ENCODE results near the gene RGS10. TPM values are rescaled to one million over a fixed set of nuclear protein-coding genes. Genes with fewer than 3 reads are reported as not detected.

The RGS10 gene
- total RNA-seq, 1 experiment from 2014 or later, result 22.6 TPM

DNA sequence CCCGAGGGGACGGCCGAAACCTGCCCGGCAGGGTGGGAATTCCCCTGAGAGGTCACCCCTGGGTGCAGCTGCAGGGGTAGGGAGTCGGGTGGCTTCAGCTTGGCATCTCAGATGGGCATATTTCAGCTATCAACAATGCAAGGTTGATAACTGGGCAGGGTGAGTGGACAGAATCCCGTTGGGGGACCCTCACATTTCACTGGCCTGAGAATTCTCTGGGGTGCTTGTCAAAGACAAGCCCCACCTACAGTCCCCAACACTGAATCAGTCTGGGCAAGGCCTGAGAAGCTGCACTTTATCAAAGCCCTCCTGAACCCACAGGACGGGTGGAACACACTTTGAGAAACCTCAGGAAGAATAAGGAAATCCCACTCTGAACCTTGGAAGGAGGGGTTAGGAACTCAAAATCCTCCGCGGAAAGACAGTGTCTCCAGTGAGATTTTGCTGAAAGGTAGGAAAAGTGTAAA, 3.1 kb downstream of the RGS10 start:
- DNase-seq (ENCODE audit: low spot score), result no peak
- no peaks in the 10 kb centered on the region for H3K36me3 Mint-ChIP-seq
- H3K27ac Mint-ChIP-seq, result no peak overlapping the region
- no peak overlapping the region for H3K4me3 Mint-ChIP-seq
- H3K9me3 Mint-ChIP-seq, result no peaks in the 10 kb centered on the region
- peaks cover 26% of the 10 kb centered on the region for H3K4me1 Mint-ChIP-seq
- ChIA-PET POLR2A (no interaction called here), CTCF (no interaction called here)
- peaks cover 40% of the 10 kb centered on the region for H3K27me3 Mint-ChIP-seq (ENCODE audit: low read depth)
- no peak for TF ChIP-seq SMAD4 (CRISPR knock-in tag; IDR thresholded peaks at IDR 0.05)
- TF ChIP-seq MAX (CRISPR knock-in tag; IDR thresholded peaks at IDR 0.05), result no peak
- no peak for TF ChIP-seq CTCF (IDR thresholded peaks at IDR 0.05)
- no peak for TF ChIP-seq E2F1 (CRISPR knock-in tag; IDR thresholded peaks at IDR 0.05)
- no peak for TF ChIP-seq FOXJ3 (CRISPR knock-in tag; IDR thresholded peaks at IDR 0.05; ENCODE audit: borderline replicate concordance)
- no peak for TF ChIP-seq ZNF232 (CRISPR knock-in tag; IDR thresholded peaks at IDR 0.05)
- TF ChIP-seq, protein P1, sequence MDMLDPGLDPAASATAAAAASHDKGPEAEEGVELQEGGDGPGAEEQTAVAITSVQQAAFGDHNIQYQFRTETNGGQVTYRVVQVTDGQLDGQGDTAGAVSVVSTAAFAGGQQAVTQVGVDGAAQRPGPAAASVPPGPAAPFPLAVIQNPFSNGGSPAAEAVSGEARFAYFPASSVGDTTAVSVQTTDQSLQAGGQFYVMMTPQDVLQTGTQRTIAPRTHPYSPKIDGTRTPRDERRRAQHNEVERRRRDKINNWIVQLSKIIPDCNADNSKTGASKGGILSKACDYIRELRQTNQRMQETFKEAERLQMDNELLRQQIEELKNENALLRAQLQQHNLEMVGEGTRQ (CRISPR knock-in tag; IDR thresholded peaks at IDR 0.05), result no peak
- no peak for ATAC-seq

GRCh38 chr10:119538632-119539358, 3.7 kb downstream of the RGS10 start:
- no peak for DNase-seq (ENCODE audit: low spot score)
- ATAC-seq, result no peak
- POLR2A ChIA-PET, result no interaction called here
- H3K4me3 Mint-ChIP-seq, result no peak overlapping the region
- peaks cover 20% of the 10 kb centered on the region for H3K4me1 Mint-ChIP-seq
- no peaks in the 10 kb centered on the region for H3K9me3 Mint-ChIP-seq
- CTCF ChIA-PET, result interaction anchor here (1.3 kb wide), 1 partner anchor 49 kb away, joined by 7 read pairs; no protein-coding TSS in a partner anchor
- H3K36me3 Mint-ChIP-seq, result no peaks in the 10 kb centered on the region
- peaks cover 34% of the 10 kb centered on the region for H3K27me3 Mint-ChIP-seq (ENCODE audit: low read depth)
- no peak overlapping the region for H3K27ac Mint-ChIP-seq
- TF ChIP-seq NR2C2 (CRISPR knock-in tag; IDR thresholded peaks at IDR 0.05), result no peak
- TF ChIP-seq, protein P2, sequence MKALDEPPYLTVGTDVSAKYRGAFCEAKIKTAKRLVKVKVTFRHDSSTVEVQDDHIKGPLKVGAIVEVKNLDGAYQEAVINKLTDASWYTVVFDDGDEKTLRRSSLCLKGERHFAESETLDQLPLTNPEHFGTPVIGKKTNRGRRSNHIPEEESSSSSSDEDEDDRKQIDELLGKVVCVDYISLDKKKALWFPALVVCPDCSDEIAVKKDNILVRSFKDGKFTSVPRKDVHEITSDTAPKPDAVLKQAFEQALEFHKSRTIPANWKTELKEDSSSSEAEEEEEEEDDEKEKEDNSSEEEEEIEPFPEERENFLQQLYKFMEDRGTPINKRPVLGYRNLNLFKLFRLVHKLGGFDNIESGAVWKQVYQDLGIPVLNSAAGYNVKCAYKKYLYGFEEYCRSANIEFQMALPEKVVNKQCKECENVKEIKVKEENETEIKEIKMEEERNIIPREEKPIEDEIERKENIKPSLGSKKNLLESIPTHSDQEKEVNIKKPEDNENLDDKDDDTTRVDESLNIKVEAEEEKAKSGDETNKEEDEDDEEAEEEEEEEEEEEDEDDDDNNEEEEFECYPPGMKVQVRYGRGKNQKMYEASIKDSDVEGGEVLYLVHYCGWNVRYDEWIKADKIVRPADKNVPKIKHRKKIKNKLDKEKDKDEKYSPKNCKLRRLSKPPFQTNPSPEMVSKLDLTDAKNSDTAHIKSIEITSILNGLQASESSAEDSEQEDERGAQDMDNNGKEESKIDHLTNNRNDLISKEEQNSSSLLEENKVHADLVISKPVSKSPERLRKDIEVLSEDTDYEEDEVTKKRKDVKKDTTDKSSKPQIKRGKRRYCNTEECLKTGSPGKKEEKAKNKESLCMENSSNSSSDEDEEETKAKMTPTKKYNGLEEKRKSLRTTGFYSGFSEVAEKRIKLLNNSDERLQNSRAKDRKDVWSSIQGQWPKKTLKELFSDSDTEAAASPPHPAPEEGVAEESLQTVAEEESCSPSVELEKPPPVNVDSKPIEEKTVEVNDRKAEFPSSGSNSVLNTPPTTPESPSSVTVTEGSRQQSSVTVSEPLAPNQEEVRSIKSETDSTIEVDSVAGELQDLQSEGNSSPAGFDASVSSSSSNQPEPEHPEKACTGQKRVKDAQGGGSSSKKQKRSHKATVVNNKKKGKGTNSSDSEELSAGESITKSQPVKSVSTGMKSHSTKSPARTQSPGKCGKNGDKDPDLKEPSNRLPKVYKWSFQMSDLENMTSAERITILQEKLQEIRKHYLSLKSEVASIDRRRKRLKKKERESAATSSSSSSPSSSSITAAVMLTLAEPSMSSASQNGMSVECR (CRISPR knock-in tag; IDR thresholded peaks at IDR 0.05; ENCODE audit: borderline replicate concordance), result no peak
- no peak for TF ChIP-seq ZNF425 (CRISPR knock-in tag; conservative IDR thresholded peaks at IDR 0.05)
- no peak for TF ChIP-seq PREB (CRISPR knock-in tag; IDR thresholded peaks at IDR 0.05; ENCODE audit: borderline replicate concordance)
- no peak for TF ChIP-seq FOXJ3 (CRISPR knock-in tag; IDR thresholded peaks at IDR 0.05; ENCODE audit: borderline replicate concordance)
- TF ChIP-seq RORB (CRISPR knock-in tag; IDR thresholded peaks at IDR 0.05), result no peak
- TF ChIP-seq, protein P3, sequence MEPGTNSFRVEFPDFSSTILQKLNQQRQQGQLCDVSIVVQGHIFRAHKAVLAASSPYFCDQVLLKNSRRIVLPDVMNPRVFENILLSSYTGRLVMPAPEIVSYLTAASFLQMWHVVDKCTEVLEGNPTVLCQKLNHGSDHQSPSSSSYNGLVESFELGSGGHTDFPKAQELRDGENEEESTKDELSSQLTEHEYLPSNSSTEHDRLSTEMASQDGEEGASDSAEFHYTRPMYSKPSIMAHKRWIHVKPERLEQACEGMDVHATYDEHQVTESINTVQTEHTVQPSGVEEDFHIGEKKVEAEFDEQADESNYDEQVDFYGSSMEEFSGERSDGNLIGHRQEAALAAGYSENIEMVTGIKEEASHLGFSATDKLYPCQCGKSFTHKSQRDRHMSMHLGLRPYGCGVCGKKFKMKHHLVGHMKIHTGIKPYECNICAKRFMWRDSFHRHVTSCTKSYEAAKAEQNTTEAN (CRISPR knock-in tag; IDR thresholded peaks at IDR 0.05), result no peak
- no peak for TF ChIP-seq STAT6 (CRISPR knock-in tag; conservative IDR thresholded peaks at IDR 0.05; ENCODE audit: low read depth)
- TF ChIP-seq ATF1 (CRISPR knock-in tag; IDR thresholded peaks at IDR 0.05), result no peak
- no peak for TF ChIP-seq ZNF416 (CRISPR knock-in tag; IDR thresholded peaks at IDR 0.05)

Data from WTC11 (cell line).